Caco-2 (cell line): Measurements from ENCODE around the gene FBXL5. TPM values are rescaled to one million over a fixed set of nuclear protein-coding genes. Genes with fewer than 3 reads are reported as not detected.

ENCODE experiments used
- BruUV-seq: library from RNA; stranded (reverse); fragments of 400-500 nt; replicated peaks from 2 replicates; lab custom pipeline; 2021; lab: Mats Ljungman, UMichigan
- CTCF ChIA-PET: fragments of 300-600 bp; sonication (Branson Sonifier 250); formaldehyde crosslinking; loops from one replicate; lab custom pipeline; 2022; ENCODE audit warnings: antibody characterized with exemption; lab: Charles Lee
- POLR2A ChIA-PET: fragments of 300-600 bp; sonication (Branson Sonifier 250); formaldehyde crosslinking; loops from one replicate; lab custom pipeline; 2022; ENCODE audit warnings: antibody characterized with exemption; lab: Charles Lee
- DNase-seq, 2 experiments: peaks; one replicate each; pipeline versions ENCODE4 v3.0.0 to v3.0.0-alpha.2; 2020 to 2022
- H3K27me3 ChIP-seq: replicated peaks from 2 replicates; pipeline ENCODE4 v1.6.0; 2011; ENCODE audit warnings: low read length; ENCODE audit not compliant: control insufficient read depth, insufficient read depth
- H3K36me3 ChIP-seq: 2 replicates; pipeline ENCODE4 v1.5.1; 2011; ENCODE audit warnings: low read length; ENCODE audit not compliant: control insufficient read depth, insufficient read depth
- H3K4me1 ChIP-seq: fragments of 250-450 bp; sonication (Bioruptor Pico); 2 replicates; pipeline ENCODE4 v1.5.1; 2020; ENCODE audit warnings: mild to moderate bottlenecking
- H3K4me3 ChIP-seq: 2 replicates; pipeline ENCODE4 v1.5.1; 2011; ENCODE audit warnings: low read depth, mild to moderate bottlenecking, control low read depth, low read length
- H3K9me3 ChIP-seq: fragments of 250-450 bp; sonication (Bioruptor Pico); 2 replicates; pipeline ENCODE4 v1.5.1; 2020; ENCODE audit warnings: mild to moderate bottlenecking, moderate library complexity
- H3K27ac Mint-ChIP-seq: one replicate; pipeline ENCODE4 v1.8.0; 2022; ENCODE audit warnings: mixed read lengths; ENCODE audit not compliant: unreplicated experiment
- H3K27me3 Mint-ChIP-seq: one replicate; pipeline ENCODE4 v1.8.0; 2022; ENCODE audit warnings: mixed read lengths; ENCODE audit not compliant: insufficient read depth, unreplicated experiment
- H3K36me3 Mint-ChIP-seq: one replicate; pipeline ENCODE4 v1.8.0; 2022; ENCODE audit warnings: mild to moderate bottlenecking, mixed read lengths; ENCODE audit not compliant: insufficient read depth, unreplicated experiment
- H3K4me1 Mint-ChIP-seq: one replicate; pipeline ENCODE4 v1.8.0; 2022; ENCODE audit warnings: low read depth, mixed read lengths; ENCODE audit not compliant: unreplicated experiment
- H3K4me3 Mint-ChIP-seq: one replicate; pipeline ENCODE4 v1.8.0; 2022; ENCODE audit warnings: mild to moderate bottlenecking, moderate library complexity, mixed read lengths; ENCODE audit not compliant: unreplicated experiment
- H3K9me3 Mint-ChIP-seq: one replicate; pipeline ENCODE4 v1.8.0; 2022; ENCODE audit warnings: mixed read lengths; ENCODE audit not compliant: unreplicated experiment
- intact Hi-C: fragments of 100-400 bp; cut with micrococcal nuclease; formaldehyde crosslinking; loops from one replicate; pipeline ENCODE4 v1.10.0; 2022; ENCODE audit not compliant: unreplicated experiment
- total RNA-seq: library from RNA; stranded (reverse); gene quantifications from 2 replicates; pipeline ENCODE4 v1.2.3, GENCODE V29; 2022
- TF ChIP-seq, protein P1 (sequence below), 2 experiments: fragments of 200-600 bp in 1 of 2; IDR thresholded peaks; 1 replicate in 1 of 2; 2 replicates in 1 of 2; pipeline versions ENCODE4 v1.5.1 to v1.8.0; 2011 to 2022; ENCODE audit warnings: antibody characterized with exemption in 1 of 2, control low read depth in 1 of 2, inconsistent platforms in 1 of 2, low read depth in 1 of 2, low read length in 1 of 2, mild to moderate bottlenecking in 1 of 2, moderate library complexity in 1 of 2; ENCODE audit not compliant: insufficient read depth in 1 of 2, severe bottlenecking in 1 of 2, unreplicated experiment in 1 of 2

FBXL5 gene
- total RNA-seq, 1 experiment from 2014 or later: 29.1 TPM

DNA sequence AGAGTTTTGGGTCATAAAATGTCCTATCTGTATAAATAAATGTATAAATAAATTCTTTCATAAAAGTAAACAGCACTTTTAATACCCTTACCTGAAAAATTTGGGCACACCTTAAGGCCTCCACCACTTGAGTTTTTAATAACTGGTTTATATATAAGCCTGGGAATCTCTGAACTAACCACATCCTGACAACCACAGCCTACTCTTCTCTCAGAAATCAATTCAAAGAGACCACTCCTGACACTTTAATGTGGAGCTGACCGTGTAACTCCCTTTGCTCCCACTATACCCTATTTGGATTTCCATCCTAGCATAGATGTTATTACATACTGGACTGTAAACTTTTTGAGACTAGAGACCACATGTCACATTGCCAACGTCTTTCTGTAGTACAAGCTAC is 3.5 kb downstream of the FBXL5 start:
- no peaks in the 10 kb centered on the region for H3K9me3 Mint-ChIP-seq
- Histone ChIP-seq H3K36me3 (no peaks in the 10 kb centered on the region), H3K27me3 (no peaks in the 10 kb centered on the region), H3K4me3 (no peak overlapping the region), H3K4me1 (peaks cover 14% of the 10 kb centered on the region), H3K9me3 (no peaks in the 10 kb centered on the region)
- H3K4me3 Mint-ChIP-seq: no peak overlapping the region
- DNase-seq: no peak
- ChIA-PET POLR2A (interaction anchor here (1.0 kb wide), 1 partner anchor 30 kb away, joined by 3 read pairs; the partner anchor contains the start of gene FAM200B), CTCF (no interaction called here)
- peaks cover 23% of the 10 kb centered on the region for H3K36me3 Mint-ChIP-seq
- no peaks in the 10 kb centered on the region for H3K27me3 Mint-ChIP-seq
- BruUV-seq: no TSS peak
- peaks cover 14% of the 10 kb centered on the region for H3K4me1 Mint-ChIP-seq
- H3K27ac Mint-ChIP-seq: no peak overlapping the region
- intact Hi-C loops: loop anchor here (10.0 kb wide), 1 partner anchor 417 kb away; no protein-coding TSS in a partner anchor
- TF ChIP-seq, protein P1, sequence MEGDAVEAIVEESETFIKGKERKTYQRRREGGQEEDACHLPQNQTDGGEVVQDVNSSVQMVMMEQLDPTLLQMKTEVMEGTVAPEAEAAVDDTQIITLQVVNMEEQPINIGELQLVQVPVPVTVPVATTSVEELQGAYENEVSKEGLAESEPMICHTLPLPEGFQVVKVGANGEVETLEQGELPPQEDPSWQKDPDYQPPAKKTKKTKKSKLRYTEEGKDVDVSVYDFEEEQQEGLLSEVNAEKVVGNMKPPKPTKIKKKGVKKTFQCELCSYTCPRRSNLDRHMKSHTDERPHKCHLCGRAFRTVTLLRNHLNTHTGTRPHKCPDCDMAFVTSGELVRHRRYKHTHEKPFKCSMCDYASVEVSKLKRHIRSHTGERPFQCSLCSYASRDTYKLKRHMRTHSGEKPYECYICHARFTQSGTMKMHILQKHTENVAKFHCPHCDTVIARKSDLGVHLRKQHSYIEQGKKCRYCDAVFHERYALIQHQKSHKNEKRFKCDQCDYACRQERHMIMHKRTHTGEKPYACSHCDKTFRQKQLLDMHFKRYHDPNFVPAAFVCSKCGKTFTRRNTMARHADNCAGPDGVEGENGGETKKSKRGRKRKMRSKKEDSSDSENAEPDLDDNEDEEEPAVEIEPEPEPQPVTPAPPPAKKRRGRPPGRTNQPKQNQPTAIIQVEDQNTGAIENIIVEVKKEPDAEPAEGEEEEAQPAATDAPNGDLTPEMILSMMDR (IDR thresholded peaks at IDR 0.05; ENCODE audit: insufficient read depth in 1 of 2, low read depth in 1 of 2, low read length in 1 of 2, severe bottlenecking in 1 of 2, unreplicated experiment in 1 of 2): no peak

DNA sequence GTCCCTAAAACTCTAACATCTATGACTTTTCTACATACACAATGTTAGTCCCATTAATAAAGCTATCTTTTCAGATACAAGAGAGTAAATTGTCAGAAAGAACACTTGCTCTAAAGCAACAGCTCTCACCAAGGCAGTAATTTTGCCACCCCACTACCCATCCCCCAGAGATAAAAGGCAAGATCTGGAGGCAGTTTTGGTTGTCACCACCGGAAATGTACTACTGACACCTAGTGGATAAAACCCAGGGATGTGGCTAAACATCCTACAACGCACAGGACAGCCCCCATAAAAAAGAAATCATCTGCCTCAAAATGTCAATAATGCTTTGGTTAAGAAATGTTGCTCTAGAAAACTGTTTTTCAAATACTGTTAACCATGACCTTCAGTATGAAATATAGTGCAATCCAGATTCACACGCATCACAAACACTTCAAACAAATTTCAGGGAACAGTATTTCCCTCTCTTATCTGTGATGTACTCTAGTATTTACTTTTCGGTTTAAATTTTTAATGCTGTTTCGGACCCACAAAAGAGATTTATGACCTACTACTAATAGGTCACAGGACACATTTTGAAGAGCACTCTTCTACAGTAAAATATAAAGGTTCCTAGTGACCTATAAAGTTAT is 5.1 kb downstream of the FBXL5 start:
- Mint-ChIP-seq H3K4me3 (no peak overlapping the region), H3K27me3 (no peaks in the 10 kb centered on the region), H3K9me3 (no peaks in the 10 kb centered on the region), H3K4me1 (peaks cover 8% of the 10 kb centered on the region), H3K36me3 (peaks cover 9% of the 10 kb centered on the region), H3K27ac (no peak overlapping the region)
- TF ChIP-seq, protein P1 (IDR thresholded peaks at IDR 0.05; ENCODE audit: insufficient read depth in 1 of 2, low read depth in 1 of 2, low read length in 1 of 2, severe bottlenecking in 1 of 2, unreplicated experiment in 1 of 2): peak; percentile 47 to 72
- intact Hi-C loops: loop anchor here (1.0 to 10.0 kb wide), 2 partner anchors 171 to 415 kb away; no protein-coding TSS in a partner anchor
- ChIA-PET POLR2A (no interaction called here), CTCF (interaction anchor here (0.7 to 1.0 kb wide), 2 partner anchors 16 to 170 kb away, joined by 5 to 14 read pairs; no protein-coding TSS in a partner anchor)
- Histone ChIP-seq H3K36me3 (no peaks in the 10 kb centered on the region), H3K4me3 (no peak overlapping the region), H3K9me3 (no peaks in the 10 kb centered on the region), H3K4me1 (peaks cover 8% of the 10 kb centered on the region), H3K27me3 (no peaks in the 10 kb centered on the region)
- BruUV-seq: no TSS peak
- peak; percentile 60 to 69 for DNase-seq

DNA sequence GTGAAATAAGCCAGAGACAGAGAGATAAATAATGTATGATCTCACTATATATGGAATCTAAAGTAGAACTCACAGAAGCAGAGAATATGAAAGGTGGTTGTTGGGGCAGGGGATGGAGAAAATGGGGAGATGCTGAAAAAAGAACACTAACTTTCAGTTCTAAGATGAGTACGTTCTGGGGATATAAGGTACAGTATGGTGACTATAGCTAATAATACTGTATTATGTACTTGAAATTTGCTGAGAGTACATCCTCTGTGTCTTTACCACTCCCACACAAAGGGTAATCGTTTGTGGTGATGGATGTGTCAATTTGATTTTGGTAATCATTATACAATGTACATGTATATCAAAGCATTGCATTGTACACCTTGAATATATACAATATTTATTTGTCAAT is 6.6 kb downstream of the FBXL5 start:
- ChIA-PET CTCF (no interaction called here), POLR2A (no interaction called here)
- Mint-ChIP-seq H3K27me3 (no peaks in the 10 kb centered on the region), H3K4me1 (peaks cover 8% of the 10 kb centered on the region), H3K27ac (no peak overlapping the region), H3K36me3 (peaks cover 7% of the 10 kb centered on the region), H3K4me3 (no peak overlapping the region), H3K9me3 (no peaks in the 10 kb centered on the region)
- Histone ChIP-seq H3K4me1 (peaks cover 8% of the 10 kb centered on the region), H3K9me3 (no peaks in the 10 kb centered on the region), H3K27me3 (no peaks in the 10 kb centered on the region), H3K36me3 (no peaks in the 10 kb centered on the region), H3K4me3 (no peak overlapping the region)
- intact Hi-C loops: no loop called here
- no peak for DNase-seq
- BruUV-seq: no TSS peak
- TF ChIP-seq, protein P1 (IDR thresholded peaks at IDR 0.05; ENCODE audit: insufficient read depth in 1 of 2, low read depth in 1 of 2, low read length in 1 of 2, severe bottlenecking in 1 of 2, unreplicated experiment in 1 of 2): no peak
